Measurements from ENCODE around the gene TAF1A.
"Not testable (repeated sequence)": the region's sequence is repeated elsewhere in the genome, so short reads cannot be mapped to it uniquely, and the experiment has no call there.

The TAF1A gene

GRCh38 chr1:222589462-222590302 is at the start of gene TAF1A:
Gene TAF1A (minus strand): TSS chr1:222589933.
- peak; percentile 77 for DNase-seq

GRCh38 chr1:222634180-222635013 is 44.7 kb upstream of the TAF1A start:
- no peak for DNase-seq

DNA sequence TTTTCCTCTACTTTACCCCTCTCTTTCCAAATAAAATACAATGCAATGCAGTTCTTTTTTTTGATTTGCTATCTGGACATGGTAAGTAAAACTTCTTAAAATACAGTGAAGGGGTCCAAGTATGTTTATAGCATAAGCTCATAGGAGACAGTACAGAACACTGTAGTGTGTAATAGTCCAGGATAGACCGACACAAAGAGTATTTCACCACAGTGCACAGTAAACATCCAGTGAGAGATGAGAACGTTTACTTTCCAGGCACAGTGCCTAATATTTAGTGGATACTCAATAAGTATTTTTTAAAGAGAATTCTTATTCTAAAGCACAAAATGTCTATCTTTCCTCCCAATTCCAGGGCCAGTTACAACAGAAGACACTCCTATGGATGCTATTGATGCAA is 43.0 kb upstream of the TAF1A start:
- DNase-seq: no peak

GRCh38 chr1:222631611-222632208 is 42.0 kb upstream of the TAF1A start:
- no peak for DNase-seq

DNA sequence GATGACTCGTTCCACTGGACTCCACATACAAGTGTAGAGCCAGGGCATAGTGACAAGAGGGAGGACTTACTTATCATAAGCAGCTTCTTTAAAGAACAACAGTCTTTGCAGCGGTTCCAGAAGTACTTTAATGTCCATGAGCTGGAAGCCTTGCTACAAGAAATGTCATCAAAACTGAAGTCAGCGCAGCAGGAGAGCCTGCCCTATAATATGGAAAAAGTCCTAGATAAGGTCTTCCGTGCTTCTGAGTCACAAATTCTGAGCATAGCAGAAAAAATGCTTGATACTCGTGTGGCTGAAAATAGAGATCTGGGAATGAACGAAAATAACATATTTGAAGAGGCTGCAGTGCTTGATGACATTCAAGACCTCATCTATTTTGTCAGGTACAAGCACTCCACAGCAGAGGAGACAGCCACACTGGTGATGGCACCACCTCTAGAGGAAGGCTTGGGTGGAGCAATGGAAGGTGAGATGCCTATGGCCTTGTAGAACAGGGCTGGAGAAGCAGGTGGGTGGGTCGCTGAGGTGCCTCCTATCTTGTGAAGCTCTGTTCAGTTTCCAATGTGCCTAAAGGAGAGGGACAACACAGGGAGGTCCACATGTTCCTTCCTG is 40.3 kb upstream of the TAF1A start:
- no peak for DNase-seq

- no peak for DNase-seq
Observed at GRCh38 chr1:222627232-222627631, 37.5 kb upstream of the TAF1A start.

GRCh38 chr1:222624214-222624613 is 34.5 kb upstream of the TAF1A start:
- DNase-seq: no peak

DNA sequence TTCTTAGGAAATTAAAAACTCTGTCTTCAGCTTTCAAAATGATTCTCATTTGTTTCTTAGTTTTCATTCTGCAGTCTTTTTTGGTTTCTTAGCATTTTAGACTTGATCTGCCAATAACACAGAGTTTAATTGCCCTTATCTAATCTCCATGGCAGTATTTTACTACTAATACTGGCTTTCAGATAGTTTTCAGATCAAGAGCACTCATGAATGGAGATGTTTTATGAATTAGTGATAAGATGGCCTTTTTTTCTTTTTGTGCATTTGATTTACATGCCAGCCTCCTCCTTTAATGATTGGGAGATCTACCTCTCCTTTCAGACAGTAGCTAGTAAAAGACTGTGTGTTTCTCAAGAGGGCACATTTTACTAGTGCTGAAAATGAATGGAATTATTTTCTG is 33.7 kb upstream of the TAF1A start:
- DNase-seq: no peak

GRCh38 chr1:222622765-222623164 is 33.0 kb upstream of the TAF1A start:
- no peak for DNase-seq

GRCh38 chr1:222620566-222620965 is 30.8 kb upstream of the TAF1A start:
- DNase-seq: no peak

DNA sequence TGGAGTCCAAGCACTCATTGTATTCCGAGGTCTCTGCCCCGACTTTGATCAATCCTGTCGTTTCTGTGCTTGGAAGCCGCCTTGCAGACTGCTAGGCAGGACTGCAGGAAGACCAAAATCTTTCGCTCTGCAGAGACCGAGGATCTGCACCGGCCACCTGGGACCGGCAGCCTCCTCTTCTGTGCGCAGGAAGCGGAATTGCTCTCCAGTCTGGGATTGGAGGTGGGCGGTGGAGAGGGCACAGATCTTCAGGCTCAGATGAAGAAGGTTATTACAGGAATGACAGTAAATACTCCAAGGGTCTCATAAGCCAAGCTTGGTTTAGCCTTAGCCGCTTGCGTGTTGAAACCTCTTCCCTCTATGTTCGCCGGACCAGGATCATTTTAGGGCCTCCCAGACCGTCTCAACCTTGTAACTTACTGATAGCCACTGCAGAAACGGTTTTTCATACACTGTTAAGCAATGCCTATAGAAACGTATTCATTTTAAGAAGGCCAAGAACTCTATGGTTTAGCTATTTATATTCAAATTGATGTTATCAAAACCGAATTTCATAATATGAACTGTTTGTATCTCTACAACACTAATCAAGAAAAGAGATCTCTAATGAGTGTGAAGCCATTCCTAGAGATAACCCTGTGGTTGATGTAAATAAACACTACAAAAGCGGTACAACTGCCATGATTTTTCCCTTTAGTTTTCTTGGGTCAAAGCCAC is 29.3 kb upstream of the TAF1A start:
- DNase-seq: no peak

DNA sequence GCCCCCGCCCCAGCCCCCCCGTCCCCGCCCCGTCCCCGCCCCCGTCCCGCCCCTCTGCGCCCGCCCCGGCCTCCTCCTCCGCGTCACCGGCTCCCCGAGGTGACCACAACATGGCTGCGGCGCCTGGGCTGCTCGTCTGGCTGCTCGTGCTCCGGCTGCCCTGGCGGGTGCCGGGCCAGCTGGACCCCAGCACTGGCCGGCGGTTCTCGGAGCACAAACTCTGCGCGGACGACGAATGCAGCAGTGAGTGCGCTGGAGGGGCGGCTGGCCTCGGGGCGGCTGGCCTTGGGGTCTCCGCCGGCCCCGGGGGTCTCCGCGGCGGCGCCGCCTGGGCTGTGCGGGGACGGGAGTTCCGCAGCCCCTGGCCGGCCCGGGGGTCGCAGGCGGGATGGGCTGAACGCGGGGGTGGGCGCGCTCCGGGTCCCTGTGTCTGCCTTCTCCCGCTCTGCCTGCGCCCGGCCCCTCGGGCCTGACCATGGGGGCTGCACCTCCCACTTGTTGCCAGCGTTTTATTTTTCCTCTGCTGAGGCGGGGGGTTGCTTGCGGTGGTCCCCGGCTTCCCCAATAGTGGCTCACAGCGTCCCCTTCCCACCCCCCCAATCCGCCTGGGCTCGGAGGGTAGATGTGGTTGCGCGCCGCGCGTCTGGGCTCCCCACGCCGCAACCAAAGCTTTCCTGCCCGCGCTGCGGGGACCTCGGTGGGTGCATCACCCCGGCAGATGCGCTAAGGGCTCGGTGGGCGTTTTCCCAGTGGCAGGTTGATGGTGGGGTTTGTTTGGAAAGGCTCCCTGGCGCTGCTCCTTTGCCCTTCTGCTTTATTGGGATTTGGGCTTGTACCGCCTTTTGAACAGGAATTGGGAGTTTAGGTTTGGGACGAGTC is 28.5 kb upstream of the TAF1A start, which contains the start of gene MIA3:
Gene MIA3 (plus strand): TSS at position 97 of the 879 bp plus-strand sequence. CDS start 14 bp downstream, at position 111.
- peak; percentile 84 for DNase-seq

DNA sequence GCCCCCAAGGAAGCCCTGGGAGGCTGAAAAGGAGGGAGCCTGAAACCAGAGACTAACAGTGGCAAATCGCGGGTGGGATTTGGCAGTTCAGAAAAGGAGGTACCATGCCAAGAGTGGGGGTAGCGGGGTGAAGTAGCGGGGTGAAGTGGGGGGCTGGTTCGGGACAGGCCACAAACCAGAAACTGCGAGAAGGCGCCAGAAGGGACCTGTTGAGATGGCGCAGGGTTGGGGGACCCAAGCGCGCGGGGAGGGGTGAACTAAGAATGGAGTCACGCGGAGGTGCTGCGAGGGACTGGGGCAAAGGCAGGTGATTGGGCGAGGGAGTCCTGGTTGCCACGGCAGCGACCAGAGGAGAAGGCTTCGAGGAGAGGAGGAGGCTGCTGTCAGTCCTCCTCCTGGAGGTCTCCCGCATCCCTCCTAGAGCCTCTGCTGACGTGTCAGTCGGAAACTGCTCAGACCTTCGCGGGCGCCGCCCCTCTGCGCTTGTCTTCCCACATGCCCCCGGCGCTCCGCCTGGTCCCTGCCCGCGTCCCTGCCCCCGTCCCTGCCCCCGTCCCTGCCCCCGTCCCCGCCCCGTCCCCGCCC is 27.7 kb upstream of the TAF1A start:
- peak; percentile 96 for DNase-seq

GRCh38 chr1:222616525-222616924 is 26.8 kb upstream of the TAF1A start:
- DNase-seq: no peak

- DNase-seq: no peak
Observed at GRCh38 chr1:222613627-222614026, 23.9 kb upstream of the TAF1A start.

GRCh38 chr1:222610728-222611127 is 21.0 kb upstream of the TAF1A start:
- DNase-seq: no peak

DNA sequence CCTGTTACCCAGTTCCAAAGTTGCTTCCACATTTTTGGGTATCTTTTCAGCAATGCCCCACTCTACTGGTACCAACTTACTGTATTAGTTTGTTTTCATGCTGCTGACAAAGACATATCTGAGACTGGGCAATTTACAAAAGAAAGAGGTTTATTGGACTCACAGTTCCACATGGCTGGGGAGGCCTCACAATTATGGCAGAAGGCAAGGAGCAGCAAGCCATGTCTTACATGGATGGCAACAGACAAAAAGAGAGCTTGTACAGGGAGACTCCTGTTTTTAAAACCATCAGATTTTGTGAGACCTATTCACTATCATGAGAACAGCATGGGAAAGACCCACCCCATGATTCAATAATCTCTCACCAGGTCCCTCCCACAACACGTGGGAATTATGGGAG is 19.4 kb upstream of the TAF1A start:
- DNase-seq: not testable (repeated sequence)

DNA sequence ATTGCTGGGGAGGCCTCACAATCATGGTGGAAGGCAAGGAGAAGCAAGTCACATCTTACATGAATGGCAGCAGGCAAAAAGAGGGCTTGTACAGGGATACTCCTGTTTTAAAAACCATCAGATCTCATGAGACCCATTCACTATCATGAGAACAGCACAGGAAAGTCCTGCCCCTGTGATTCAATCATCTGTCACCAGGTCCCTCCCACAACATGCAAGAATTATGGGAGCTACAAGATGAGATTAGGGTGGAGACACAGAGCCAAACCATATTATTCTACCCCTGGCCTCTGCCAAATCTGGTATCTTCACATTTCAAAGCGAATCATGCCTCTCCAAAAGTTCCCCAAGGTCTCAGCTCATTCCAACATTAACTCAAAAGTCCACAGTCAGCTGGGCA is 17.0 kb upstream of the TAF1A start:
- DNase-seq: no peak

DNA sequence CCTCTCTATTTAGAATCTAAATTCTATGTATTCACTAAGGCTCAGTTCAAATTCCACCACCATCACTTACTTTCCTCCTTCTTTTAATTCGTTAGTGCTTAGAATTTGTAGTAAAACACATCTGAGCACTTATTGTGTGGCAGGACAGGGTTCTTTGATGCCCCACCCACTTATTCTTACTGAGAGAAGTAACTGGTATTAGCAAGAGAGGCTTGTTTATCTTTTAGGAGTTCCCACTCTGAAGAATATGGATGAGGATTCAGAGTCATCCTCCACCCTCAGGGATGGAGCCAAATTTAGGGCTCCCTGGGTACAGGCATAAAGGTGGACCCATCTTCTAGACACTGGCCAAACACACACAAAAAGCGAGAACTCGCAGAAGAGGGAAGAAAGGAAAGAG is 11.5 kb upstream of the TAF1A start:
- no peak for DNase-seq

DNA sequence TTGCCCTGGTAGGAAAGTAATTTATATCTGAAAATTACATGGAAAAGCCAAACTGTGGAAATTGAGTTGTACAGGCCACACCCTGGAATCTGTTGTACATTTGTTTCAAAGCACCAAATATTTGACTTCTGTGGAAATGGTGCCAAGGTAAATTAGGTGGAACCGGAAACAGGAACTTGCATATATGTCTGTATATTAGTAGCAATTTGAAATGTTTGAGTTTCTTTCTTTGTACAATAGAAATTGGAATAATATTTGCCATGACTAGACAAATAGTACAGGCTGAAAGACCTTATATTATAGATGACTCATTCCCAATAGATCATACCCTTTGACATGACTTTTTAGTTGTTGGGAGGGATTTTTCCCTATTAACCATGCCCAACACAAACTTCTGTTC is 10.5 kb upstream of the TAF1A start:
- DNase-seq: no peak

DNA sequence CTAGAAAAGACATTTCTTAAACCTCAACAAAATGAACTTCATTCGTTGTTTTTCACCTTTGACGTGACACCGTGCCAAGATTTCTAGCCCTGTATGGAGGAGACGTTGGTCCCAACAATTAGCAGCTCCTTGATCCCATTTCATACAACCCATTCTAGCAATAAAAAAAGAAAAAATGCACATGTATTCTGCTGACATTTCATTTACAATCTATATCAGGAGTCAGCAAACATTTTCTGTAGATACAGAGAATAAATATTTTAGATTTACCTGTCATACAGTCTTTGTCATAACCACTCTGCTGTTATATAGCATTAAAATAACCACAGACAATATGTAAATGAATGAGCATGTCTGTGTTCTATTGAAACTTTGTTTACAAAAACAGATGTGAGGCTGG is 7.0 kb upstream of the TAF1A start:
- no peak for DNase-seq
